H1 (cell line): Measurements from ENCODE around the gene MBD3L2. TPM values are rescaled to one million over a fixed set of nuclear protein-coding genes. Genes with fewer than 3 reads are reported as not detected.

Source experiments
- CTCF ChIA-PET: fragments of 300-600 bp; sonication (Branson Sonifier 250); formaldehyde crosslinking; loops from one replicate; lab custom pipeline; 2021; ENCODE audit not compliant: partially characterized antibody; lab: Charles Lee
- POLR2A ChIA-PET: fragments of 300-600 bp; sonication (Branson Sonifier 250); formaldehyde crosslinking; loops from one replicate; lab custom pipeline; 2021; ENCODE audit warnings: inconsistent platforms; ENCODE audit not compliant: partially characterized antibody; lab: Charles Lee
- DNase-seq, 2 experiments: peaks; one replicate each; pipeline versions ENCODE4 v3.0.0 to v3.0.0-alpha.2; 2010 to 2022; ENCODE audit warnings: low spot score in 2 of 2, low read depth in 1 of 2, mixed read lengths in 1 of 2
- FAIRE-seq: peaks from 2 replicates; lab custom pipeline; 2011; peaks lifted over from hg19 to GRCh38; lab: Jason Lieb, UNC
- H2AFZ ChIP-seq: 2 replicates; pipeline ENCODE4 v1.8.1; 2012; ENCODE audit warnings: low read length, inconsistent platforms
- H2AK5ac ChIP-seq: 2 replicates; pipeline ENCODE4 v1.6.1; 2013; ENCODE audit warnings: low read depth, low read length
- H2BK120ac ChIP-seq: replicated peaks from 2 replicates; pipeline ENCODE3; 2013; ENCODE audit warnings: low read depth, low read length, inconsistent platforms
- H2BK12ac ChIP-seq: 2 replicates; pipeline ENCODE4 v1.6.1; 2013; ENCODE audit warnings: low read depth, low read length
- H2BK15ac ChIP-seq: 2 replicates; pipeline ENCODE4 v1.6.1; 2013; ENCODE audit warnings: low read length
- H2BK20ac ChIP-seq: 2 replicates; pipeline ENCODE4 v1.6.1; 2013; ENCODE audit warnings: low read length
- H2BK5ac ChIP-seq: 2 replicates; pipeline ENCODE4 v1.6.1; 2013; ENCODE audit warnings: low read depth, low read length
- H3K14ac ChIP-seq: 2 replicates; pipeline ENCODE4 v1.6.1; 2013; ENCODE audit warnings: inconsistent platforms; ENCODE audit not compliant: insufficient read length
- H3K18ac ChIP-seq: 2 replicates; pipeline ENCODE4 v1.6.1; 2013; ENCODE audit warnings: low read length; ENCODE audit errors: extremely low read depth
- H3K23ac ChIP-seq: 2 replicates; pipeline ENCODE4 v1.6.1; 2013; ENCODE audit warnings: inconsistent platforms; ENCODE audit not compliant: insufficient read length
- H3K23me2 ChIP-seq: 2 replicates; pipeline ENCODE4 v1.6.1; 2013; ENCODE audit warnings: low read depth, low read length
- H3K27ac ChIP-seq: 2 replicates; pipeline ENCODE4 v1.6.1; 2011; ENCODE audit warnings: low read depth, low read length, inconsistent platforms
- H3K27me3 ChIP-seq, 4 experiments: replicated peaks in 1 of 4; 1 replicate in 1 of 4; 2 replicates in 3 of 4; pipeline versions ENCODE4 v1.6.1 to v1.8.1; 2011 to 2013; ENCODE audit warnings: low read length in 3 of 4, mild to moderate bottlenecking in 3 of 4, inconsistent platforms in 2 of 4, mixed read lengths in 2 of 4, moderate library complexity in 1 of 4; ENCODE audit not compliant: control insufficient read depth in 3 of 4, insufficient read depth in 3 of 4; ENCODE audit errors: extremely low read depth in 1 of 4
- H3K36me3 ChIP-seq, 4 experiments: 2 replicates each; pipeline versions ENCODE4 v1.6.1 to v1.8.1; 2011 to 2013; ENCODE audit warnings: mild to moderate bottlenecking in 4 of 4, low read length in 3 of 4, moderate library complexity in 2 of 4, control low read depth in 1 of 4, inconsistent platforms in 1 of 4; ENCODE audit not compliant: insufficient read depth in 4 of 4, control insufficient read depth in 2 of 4
- H3K4ac ChIP-seq: replicated peaks from 2 replicates; pipeline ENCODE3; 2013; ENCODE audit warnings: low read length, low read depth, mixed read lengths, inconsistent platforms; ENCODE audit not compliant: insufficient read length
- H3K4me1 ChIP-seq, 4 experiments: replicated peaks in 1 of 4; 1 replicate in 1 of 4; 2 replicates in 3 of 4; pipeline versions ENCODE4 v1.6.1 to v1.8.1; 2011 to 2013; ENCODE audit warnings: low read length in 3 of 4, inconsistent platforms in 2 of 4, mixed read lengths in 1 of 4; ENCODE audit not compliant: insufficient read depth in 4 of 4, control insufficient read depth in 3 of 4
- H3K4me2 ChIP-seq, 2 experiments: 2 replicates each; pipeline versions ENCODE4 v1.6.1 to v1.8.1; 2011 to 2013; ENCODE audit warnings: low read depth in 2 of 2, low read length in 2 of 2, control low read depth in 1 of 2, inconsistent platforms in 1 of 2, mild to moderate bottlenecking in 1 of 2; ENCODE audit not compliant: insufficient read depth in 1 of 2
- H3K4me3 ChIP-seq, 4 experiments: fragments of 200-600, 300-600 bp in 1 of 4; sonication (generic), shearing (Covaris generic), sonication (Bioruptor Twin) in 1 of 4; 2 replicates each; pipeline versions ENCODE4 v1.5.1 to v1.8.1; 2011 to 2016; ENCODE audit warnings: low read length in 4 of 4, low read depth in 3 of 4, control low read depth in 2 of 4, inconsistent platforms in 2 of 4, mild to moderate bottlenecking in 2 of 4, mixed read lengths in 1 of 4, moderate library complexity in 1 of 4; ENCODE audit not compliant: insufficient read depth in 2 of 4; ENCODE audit errors: extremely low read depth in 1 of 4
- H3K56ac ChIP-seq: replicated peaks from 2 replicates; pipeline ENCODE3; 2013; ENCODE audit warnings: low read depth, mild to moderate bottlenecking, mixed read lengths, low read length, inconsistent platforms; ENCODE audit not compliant: insufficient read length
- H3K79me1 ChIP-seq: 2 replicates; pipeline ENCODE4 v1.6.1; 2013; ENCODE audit warnings: low read depth, low read length, control low read depth
- H3K79me2 ChIP-seq, 2 experiments: 2 replicates each; pipeline versions ENCODE4 v1.6.1 to v1.8.1; 2012 to 2013; ENCODE audit warnings: low read length in 2 of 2, mild to moderate bottlenecking in 2 of 2, inconsistent platforms in 1 of 2; ENCODE audit not compliant: insufficient read depth in 2 of 2, control insufficient read depth in 1 of 2
- H3K9ac ChIP-seq, 4 experiments: replicated peaks in 1 of 4; 1 replicate in 1 of 4; 2 replicates in 3 of 4; pipeline versions ENCODE4 v1.6.1 to v1.8.1; 2011 to 2013; ENCODE audit warnings: low read depth in 3 of 4, low read length in 3 of 4, control low read depth in 2 of 4, mild to moderate bottlenecking in 2 of 4, moderate library complexity in 2 of 4, inconsistent platforms in 1 of 4; ENCODE audit errors: extremely low read depth in 1 of 4
- H3K9me3 ChIP-seq, 2 experiments: 2 replicates each; pipeline versions ENCODE4 v1.6.1 to v1.8.1; 2012 to 2013; ENCODE audit warnings: mild to moderate bottlenecking in 2 of 2, moderate library complexity in 2 of 2, control low read depth in 1 of 2, inconsistent platforms in 1 of 2, low read depth in 1 of 2, low read length in 1 of 2, mixed read lengths in 1 of 2; ENCODE audit not compliant: insufficient read depth in 2 of 2
- H4K20me1 ChIP-seq, 2 experiments: replicated peaks in 1 of 2; 2 replicates each; pipeline versions ENCODE3 to v1.8.1; 2011 to 2013; ENCODE audit warnings: inconsistent platforms in 2 of 2, low read length in 2 of 2, mild to moderate bottlenecking in 1 of 2; ENCODE audit not compliant: insufficient read depth in 2 of 2, control insufficient read depth in 1 of 2
- H4K5ac ChIP-seq: 2 replicates; pipeline ENCODE4 v1.6.1; 2013; ENCODE audit warnings: low read length, low read depth, mixed read lengths, inconsistent platforms; ENCODE audit not compliant: insufficient read length
- H4K8ac ChIP-seq: 2 replicates; pipeline ENCODE4 v1.8.0; 2013; ENCODE audit warnings: mild to moderate bottlenecking, moderate library complexity, low read length, inconsistent platforms; ENCODE audit not compliant: insufficient read depth; ENCODE audit errors: extremely low read depth
- H4K91ac ChIP-seq: replicated peaks from 2 replicates; pipeline ENCODE3; 2013; ENCODE audit warnings: low read length, mixed read lengths, inconsistent platforms; ENCODE audit not compliant: insufficient read length
- BRCA1 ChIP-seq: IDR thresholded peaks from 2 replicates; pipeline ENCODE4 v1.6.1; 2012; ENCODE audit warnings: low read depth, low read length, improper control_type of control experiment
- CHD2 ChIP-seq: IDR thresholded peaks from 2 replicates; pipeline ENCODE4 v1.6.1; 2012; ENCODE audit warnings: low read length, improper control_type of control experiment
- EP300 ChIP-seq, 2 experiments: IDR thresholded peaks; 1 replicate in 1 of 2; 2 replicates in 1 of 2; pipeline ENCODE4 v1.6.1; 2011 to 2012; ENCODE audit warnings: low read depth in 2 of 2, low read length in 2 of 2, mild to moderate bottlenecking in 2 of 2, borderline replicate concordance in 1 of 2, inconsistent platforms in 1 of 2, moderate library complexity in 1 of 2
- FOSL1 ChIP-seq: IDR thresholded peaks from 2 replicates; pipeline ENCODE4 v1.6.1; 2011; ENCODE audit warnings: mild to moderate bottlenecking, low read depth, low read length, moderate library complexity; ENCODE audit not compliant: insufficient read depth
- HDAC6 ChIP-seq: IDR thresholded peaks from one replicate; pipeline ENCODE4 v1.7.1; 2012; ENCODE audit warnings: low read depth, mild to moderate bottlenecking, inconsistent platforms, low read length, moderate library complexity
- WGBS, 2 experiments: shearing (Covaris generic) in 1 of 2; methylation state at CpG; one replicate each; pipeline versions ENCODE4 v1.1.6 to v1.1.7; 2013 to 2015; ENCODE audit warnings: low lambda C conversion rate in 2 of 2, mixed read lengths in 2 of 2, inconsistent platforms in 1 of 2, low coverage in 1 of 2, missing lambda C conversion rate in 1 of 2; ENCODE audit not compliant: insufficient replicate concordance in 2 of 2, insufficient coverage in 1 of 2, insufficient read length in 1 of 2; ENCODE audit errors: extremely low coverage in 1 of 2, missing lambda C conversion rate in 1 of 2; 5-methylcytosine and 5-hydroxymethylcytosine counted together
- polyA plus RNA-seq, 7 experiments: library from polyadenylated mRNA; depleted of rRNA in 3 of 7; stranded (reverse) in 5 of 7; unstranded in 2 of 7; fragments of >200 nt in 5 of 7; fragments of 200-250 nt in 2 of 7; gene quantifications; 1 replicate in 5 of 7; 2 replicates in 1 of 7; 4 replicates in 1 of 7; pipeline versions ENCODE4 v1.2.1 to v1.2.3, GENCODE V29; 2011 to 2013; ENCODE audit warnings: missing spikeins in 2 of 7, mixed read lengths in 2 of 7
- total RNA-seq: library from RNA; stranded (reverse); fragmentation: NEBNext Ultra II Directional; extraction: Animal tissue kit (Norgen Biotek cat#: 25700); gene quantifications from 2 replicates; pipeline ENCODE4 v1.2.1, GENCODE V29; 2021

Gene MBD3L2
- total and polyA plus RNA-seq, 2 of the 8 experiments (the other 6 are each of a cell fraction or from before 2014, with no cell fraction given) = not detected

DNA sequence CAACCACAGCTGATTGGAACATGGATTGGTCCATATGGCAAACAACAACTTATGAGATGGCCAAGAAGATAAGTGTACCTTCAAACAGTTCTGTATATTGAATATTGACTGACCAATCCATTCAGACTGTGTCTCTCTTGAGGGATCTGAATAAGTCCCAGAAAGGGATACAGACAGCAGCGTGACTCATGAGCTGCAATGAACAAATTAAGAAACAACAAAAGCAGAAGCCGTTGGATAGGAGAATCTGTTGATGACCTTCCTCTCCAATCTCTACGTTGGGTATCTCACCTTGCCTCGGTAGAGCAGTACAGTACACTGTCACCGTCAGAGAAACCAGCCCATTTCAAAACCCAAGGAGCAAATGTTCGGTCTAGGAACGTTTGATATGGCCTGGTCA lies 49.2 kb upstream of the MBD3L2 start:
- Histone ChIP-seq H3K4me1 (no peaks in the 10 kb centered on the region), H2BK15ac (no peak overlapping the region), H3K4ac (no peak overlapping the region), H4K8ac (no peak overlapping the region), H3K36me3 (no peaks in the 10 kb centered on the region; a peak in 2 of 8 replicates), H2AK5ac (no peak overlapping the region), H3K18ac (no peak overlapping the region), H3K9ac (no peak overlapping the region), H2BK120ac (no peak overlapping the region), H3K14ac (no peak overlapping the region), H3K23ac (no peak overlapping the region), H3K4me2 (no peak overlapping the region), H3K79me1 (no peaks in the 10 kb centered on the region), H3K79me2 (no peaks in the 10 kb centered on the region), H2BK20ac (no peak overlapping the region), H3K9me3 (peaks cover 60 to 77% of the 10 kb centered on the region in 2 experiments), H3K23me2 (peaks cover 6% of the 10 kb centered on the region; the same call in 1 of the 2 replicates), H4K91ac (no peak overlapping the region), H3K4me3 (no peak overlapping the region), H4K5ac (no peak overlapping the region), H2BK12ac (no peak overlapping the region), H3K27ac (no peak overlapping the region), H3K56ac (no peak overlapping the region), H2BK5ac (no peak overlapping the region), H4K20me1 (peaks cover 0 to 4% of the 10 kb centered on the region in 2 experiments), H3K27me3 (no peaks in the 10 kb centered on the region), H2AFZ (no peak overlapping the region)
- DNase-seq (no peak), FAIRE-seq (no peak)
- no peak for TF ChIP-seq CHD2
- no peak for TF ChIP-seq EP300 (IDR thresholded peaks at IDR 0.05; ENCODE audit: borderline replicate concordance in 1 of 2, low read depth in 2 of 2, low read length in 2 of 2)
- no peak for TF ChIP-seq BRCA1
- no peak for TF ChIP-seq FOSL1
- no peak for TF ChIP-seq HDAC6
- ChIA-PET POLR2A (no interaction called here), CTCF (no interaction called here)
- 83% methylated on average over 7 of the region's 7 CpGs; no CpG with 5 or more reads in 1 of the 2 experiments for WGBS, 2 experiments
